SK-N-SH treated with all-trans-retinoic acid at 6 μM for 48 hours (cell line): ENCODE data around the gene PRKCZ.

Experiments
- ATAC-seq: fragments of 200-7000 bp; cut with Tn5 transposase; 3 replicates; pipeline ENCODE4 v1.9.1; 2020; ENCODE audit warnings: mild to moderate bottlenecking, moderate library complexity
- ARNTL ChIP-seq: fragments of 450-650 bp; formaldehyde crosslinking; IDR thresholded peaks from 2 replicates; pipeline ENCODE4 v1.5.0; 2020; ENCODE audit warnings: low read depth, mild to moderate bottlenecking, moderate library complexity, borderline replicate concordance
- BACH2 ChIP-seq: fragments of 250-450 bp; sonication (Bioruptor Pico); IDR thresholded peaks from 2 replicates; pipeline ENCODE4 v1.9.0; 2021; ENCODE audit warnings: mild to moderate bottlenecking, borderline replicate concordance
- CSDC2 ChIP-seq: fragments of 250-450 bp; sonication (Bioruptor Pico); IDR thresholded peaks from 2 replicates; pipeline ENCODE4 v1.5.0; 2020; ENCODE audit warnings: mild to moderate bottlenecking, moderate library complexity
- ESRRG ChIP-seq: fragments of 250-450 bp; sonication (Bioruptor Pico); IDR thresholded peaks from 2 replicates; pipeline ENCODE4 v1.6.1; 2021; ENCODE audit warnings: mild to moderate bottlenecking
- ISL1 ChIP-seq: fragments of 250-450 bp; sonication (Bioruptor Pico); IDR thresholded peaks from 2 replicates; pipeline ENCODE4 v2.1.2; 2022; ENCODE audit warnings: mild to moderate bottlenecking, moderate library complexity
- OSR1 ChIP-seq: fragments of 250-450 bp; sonication (Bioruptor Pico); IDR thresholded peaks from 2 replicates; pipeline ENCODE4 v1.8.0; 2022; ENCODE audit warnings: moderate library complexity, mild to moderate bottlenecking, inconsistent platforms
- PATZ1 ChIP-seq: fragments of 250-450 bp; sonication (Bioruptor Pico); IDR thresholded peaks from 2 replicates; pipeline ENCODE4 v1.8.0; 2020; ENCODE audit warnings: mild to moderate bottlenecking, moderate library complexity, borderline replicate concordance
- PPARA ChIP-seq: fragments of 250-450 bp; sonication (Bioruptor Pico); IDR thresholded peaks from 2 replicates; pipeline ENCODE4 v1.5.0; 2020; ENCODE audit warnings: mild to moderate bottlenecking, borderline replicate concordance
- RARB ChIP-seq: fragments of 250-450 bp; sonication (Bioruptor Pico); IDR thresholded peaks from 2 replicates; pipeline ENCODE4 v1.8.0; 2021; ENCODE audit warnings: mild to moderate bottlenecking, moderate library complexity
- SNAI2 ChIP-seq: fragments of 250-450 bp; sonication (Bioruptor Pico); IDR thresholded peaks from 2 replicates; pipeline ENCODE4 v1.5.0; 2020; ENCODE audit warnings: mild to moderate bottlenecking, moderate library complexity
- TCF4 ChIP-seq: fragments of 250-450 bp; sonication (Bioruptor Pico); IDR thresholded peaks from 2 replicates; pipeline ENCODE4 v1.8.0; 2021; ENCODE audit warnings: mild to moderate bottlenecking, moderate library complexity, borderline replicate concordance
- TOX ChIP-seq: fragments of 250-450 bp; sonication (Bioruptor Pico); IDR thresholded peaks from 2 replicates; pipeline ENCODE4 v1.8.0; 2021; ENCODE audit warnings: mild to moderate bottlenecking, moderate library complexity, borderline replicate concordance
- ZC3H10 ChIP-seq: fragments of 250-450 bp; sonication (Bioruptor Pico); IDR thresholded peaks from 2 replicates; pipeline ENCODE4 v1.5.1; 2021; ENCODE audit warnings: mild to moderate bottlenecking, moderate library complexity
- ZFP3 ChIP-seq: fragments of 250-450 bp; sonication (Bioruptor Pico); IDR thresholded peaks from 2 replicates; pipeline ENCODE4 v1.5.0; 2020; ENCODE audit warnings: mild to moderate bottlenecking, moderate library complexity
- ZFP30 ChIP-seq: fragments of 450-650 bp; formaldehyde crosslinking; IDR thresholded peaks from 2 replicates; pipeline ENCODE4 v1.5.0; 2022; ENCODE audit warnings: mild to moderate bottlenecking, moderate library complexity
- ZNF8 ChIP-seq: fragments of 450-650 bp; formaldehyde crosslinking; IDR thresholded peaks from 2 replicates; pipeline ENCODE4 v1.5.0; 2020; ENCODE audit warnings: mild to moderate bottlenecking, moderate library complexity
- TF ChIP-seq, protein P1 (sequence below): fragments of 250-450 bp; sonication (Bioruptor Pico); IDR thresholded peaks from 2 replicates; pipeline ENCODE4 v1.5.0; 2020; ENCODE audit warnings: mild to moderate bottlenecking, moderate library complexity
- TF ChIP-seq, protein P2 (sequence below): fragments of 250-450 bp; sonication (Bioruptor Pico); IDR thresholded peaks from 2 replicates; pipeline ENCODE4 v1.5.1; 2021; ENCODE audit warnings: mild to moderate bottlenecking, moderate library complexity
- TF ChIP-seq, protein P3 (sequence below): fragments of 250-450 bp; sonication (Bioruptor Pico); IDR thresholded peaks from 2 replicates; pipeline ENCODE4 v1.5.1; 2020; ENCODE audit warnings: low read depth, mild to moderate bottlenecking, moderate library complexity

Gene PRKCZ

GRCh38 chr1:2178875-2179274 lies 128.7 kb downstream of the PRKCZ start (continued):
- TF ChIP-seq, protein P1, sequence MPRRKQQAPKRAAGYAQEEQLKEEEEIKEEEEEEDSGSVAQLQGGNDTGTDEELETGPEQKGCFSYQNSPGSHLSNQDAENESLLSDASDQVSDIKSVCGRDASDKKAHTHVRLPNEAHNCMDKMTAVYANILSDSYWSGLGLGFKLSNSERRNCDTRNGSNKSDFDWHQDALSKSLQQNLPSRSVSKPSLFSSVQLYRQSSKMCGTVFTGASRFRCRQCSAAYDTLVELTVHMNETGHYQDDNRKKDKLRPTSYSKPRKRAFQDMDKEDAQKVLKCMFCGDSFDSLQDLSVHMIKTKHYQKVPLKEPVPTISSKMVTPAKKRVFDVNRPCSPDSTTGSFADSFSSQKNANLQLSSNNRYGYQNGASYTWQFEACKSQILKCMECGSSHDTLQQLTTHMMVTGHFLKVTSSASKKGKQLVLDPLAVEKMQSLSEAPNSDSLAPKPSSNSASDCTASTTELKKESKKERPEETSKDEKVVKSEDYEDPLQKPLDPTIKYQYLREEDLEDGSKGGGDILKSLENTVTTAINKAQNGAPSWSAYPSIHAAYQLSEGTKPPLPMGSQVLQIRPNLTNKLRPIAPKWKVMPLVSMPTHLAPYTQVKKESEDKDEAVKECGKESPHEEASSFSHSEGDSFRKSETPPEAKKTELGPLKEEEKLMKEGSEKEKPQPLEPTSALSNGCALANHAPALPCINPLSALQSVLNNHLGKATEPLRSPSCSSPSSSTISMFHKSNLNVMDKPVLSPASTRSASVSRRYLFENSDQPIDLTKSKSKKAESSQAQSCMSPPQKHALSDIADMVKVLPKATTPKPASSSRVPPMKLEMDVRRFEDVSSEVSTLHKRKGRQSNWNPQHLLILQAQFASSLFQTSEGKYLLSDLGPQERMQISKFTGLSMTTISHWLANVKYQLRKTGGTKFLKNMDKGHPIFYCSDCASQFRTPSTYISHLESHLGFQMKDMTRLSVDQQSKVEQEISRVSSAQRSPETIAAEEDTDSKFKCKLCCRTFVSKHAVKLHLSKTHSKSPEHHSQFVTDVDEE (CRISPR knock-in tag) = no peak
- TF ChIP-seq RARB (CRISPR knock-in tag) = no peak
- no peak for TF ChIP-seq ZC3H10 (CRISPR knock-in tag)
- TF ChIP-seq, all 23 proteins: peak for 0

GRCh38 chr1:2179283-2180013 lies 129.2 kb downstream of the PRKCZ start:
- TF ChIP-seq CSDC2 (CRISPR knock-in tag) (no peak), PATZ1 (CRISPR knock-in tag) (no peak), ZFP30 (CRISPR knock-in tag) (no peak), ARNTL (CRISPR knock-in tag) (no peak), SNAI2 (no peak), BACH2 (no peak), ISL1 (no peak), RARB (CRISPR knock-in tag) (no peak), PPARA (CRISPR knock-in tag) (no peak), TOX (CRISPR knock-in tag) (no peak), TCF4 (CRISPR knock-in tag) (no peak), ZNF8 (CRISPR knock-in tag) (no peak), ESRRG (CRISPR knock-in tag) (no peak), OSR1 (CRISPR knock-in tag) (no peak), ZFP3 (CRISPR knock-in tag) (no peak), ZC3H10 (CRISPR knock-in tag) (no peak)
- TF ChIP-seq, protein P2, sequence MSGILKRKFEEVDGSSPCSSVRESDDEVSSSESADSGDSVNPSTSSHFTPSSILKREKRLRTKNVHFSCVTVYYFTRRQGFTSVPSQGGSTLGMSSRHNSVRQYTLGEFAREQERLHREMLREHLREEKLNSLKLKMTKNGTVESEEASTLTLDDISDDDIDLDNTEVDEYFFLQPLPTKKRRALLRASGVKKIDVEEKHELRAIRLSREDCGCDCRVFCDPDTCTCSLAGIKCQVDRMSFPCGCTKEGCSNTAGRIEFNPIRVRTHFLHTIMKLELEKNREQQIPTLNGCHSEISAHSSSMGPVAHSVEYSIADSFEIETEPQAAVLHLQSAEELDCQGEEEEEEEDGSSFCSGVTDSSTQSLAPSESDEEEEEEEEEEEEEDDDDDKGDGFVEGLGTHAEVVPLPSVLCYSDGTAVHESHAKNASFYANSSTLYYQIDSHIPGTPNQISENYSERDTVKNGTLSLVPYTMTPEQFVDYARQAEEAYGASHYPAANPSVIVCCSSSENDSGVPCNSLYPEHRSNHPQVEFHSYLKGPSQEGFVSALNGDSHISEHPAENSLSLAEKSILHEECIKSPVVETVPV (CRISPR knock-in tag) = no peak
- TF ChIP-seq, protein P1 (CRISPR knock-in tag) = no peak
- TF ChIP-seq, protein P3, sequence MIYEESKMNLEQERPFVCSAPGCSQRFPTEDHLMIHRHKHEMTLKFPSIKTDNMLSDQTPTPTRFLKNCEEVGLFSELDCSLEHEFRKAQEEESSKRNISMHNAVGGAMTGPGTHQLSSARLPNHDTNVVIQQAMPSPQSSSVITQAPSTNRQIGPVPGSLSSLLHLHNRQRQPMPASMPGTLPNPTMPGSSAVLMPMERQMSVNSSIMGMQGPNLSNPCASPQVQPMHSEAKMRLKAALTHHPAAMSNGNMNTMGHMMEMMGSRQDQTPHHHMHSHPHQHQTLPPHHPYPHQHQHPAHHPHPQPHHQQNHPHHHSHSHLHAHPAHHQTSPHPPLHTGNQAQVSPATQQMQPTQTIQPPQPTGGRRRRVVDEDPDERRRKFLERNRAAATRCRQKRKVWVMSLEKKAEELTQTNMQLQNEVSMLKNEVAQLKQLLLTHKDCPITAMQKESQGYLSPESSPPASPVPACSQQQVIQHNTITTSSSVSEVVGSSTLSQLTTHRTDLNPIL (CRISPR knock-in tag) = no peak
- TF ChIP-seq, all 23 proteins: peak for 0
- no peak for ATAC-seq
